Kidney (tissue), 14 donors: ENCODE data around the gene MADD. TPM values are rescaled to one million over a fixed set of nuclear protein-coding genes. Genes with fewer than 3 reads are reported as not detected.

ENCODE experiments used
- DNase-seq, 5 donors: peaks; one replicate each; pipeline ENCODE4 v3.0.0-alpha.2; 2013 to 2020
- FAIRE-seq: peaks from 2 replicates; lab custom pipeline; 2012; peaks lifted over from hg19 to GRCh38; lab: Jason Lieb, UNC
- H3K27ac ChIP-seq, 2 donors: one replicate each; pipeline ENCODE4 v1.7.0; 2013; ENCODE audit warnings: low read depth in 2 of 2, low read length in 2 of 2, inconsistent platforms in 1 of 2
- H3K27me3 ChIP-seq: one replicate; pipeline ENCODE4 v1.7.1; 2013; ENCODE audit warnings: low read length, inconsistent platforms; ENCODE audit not compliant: control insufficient read depth, insufficient read depth
- H3K36me3 ChIP-seq, 3 donors: one replicate each; pipeline versions ENCODE4 v1.7.0 to v1.7.1; 2013; ENCODE audit warnings: low read length in 3 of 3, control low read depth in 1 of 3, inconsistent platforms in 1 of 3; ENCODE audit not compliant: insufficient read depth in 3 of 3, control insufficient read depth in 2 of 3
- H3K4me1 ChIP-seq, 3 donors: one replicate each; pipeline versions ENCODE4 v1.7.0 to v1.7.1; 2013; ENCODE audit warnings: low read length in 3 of 3, inconsistent platforms in 1 of 3, low read depth in 1 of 3; ENCODE audit not compliant: control insufficient read depth in 2 of 3, insufficient read depth in 2 of 3
- H3K4me3 ChIP-seq, 3 donors: one replicate each; pipeline versions ENCODE4 v1.7.0 to v1.8.1; 2013; ENCODE audit warnings: low read length in 3 of 3, control low read depth in 1 of 3, inconsistent platforms in 1 of 3
- H3K9ac ChIP-seq, 3 donors: one replicate each; pipeline versions ENCODE4 v1.7.0 to v1.7.1; 2013; ENCODE audit warnings: low read length in 3 of 3, control low read depth in 1 of 3, inconsistent platforms in 1 of 3
- H3K9me3 ChIP-seq, 3 donors: one replicate each; pipeline versions ENCODE4 v1.7.0 to v1.7.1; 2013; ENCODE audit warnings: low read length in 3 of 3, control low read depth in 1 of 3, inconsistent platforms in 1 of 3; ENCODE audit not compliant: control insufficient read depth in 2 of 3, insufficient read depth in 1 of 3
- CTCF ChIP-seq: IDR thresholded peaks from 3 replicates; pipeline ENCODE4 v1.5.1; 2012; ENCODE audit warnings: mild to moderate bottlenecking, moderate library complexity, borderline replicate concordance; ENCODE audit not compliant: insufficient read depth; ENCODE audit errors: extremely low read depth
- intact Hi-C: fragments of 100-400 bp; cut with DNase I; formaldehyde crosslinking; loops from one replicate; pipeline ENCODE4 v1.11.1; 2022
- polyA plus RNA-seq: library from polyadenylated mRNA; stranded (reverse); fragments of 350-450 nt; fragmentation: Illumina TruSeq; extraction: RNeasy Lipid Tissue Mini Kit (QIAGEN cat#74804); gene quantifications from one replicate; pipeline ENCODE4 v1.2.3, GENCODE V29; 2014; ENCODE audit warnings: low read depth, low replicate concordance; ENCODE audit not compliant: insufficient read depth
- total RNA-seq: library from RNA; stranded (reverse); fragmentation: NEBNext Ultra II Directional; extraction: Animal tissue kit (Norgen Biotek cat#: 25700); gene quantifications from one replicate; pipeline ENCODE4 v1.2.1, GENCODE V29; 2021
- donor health status: control.
- donor health status: control.
- donor health status: control.
- donor health status: control.
- donor health status: control.
- donor health status: DM: yes; HTN: yes; CAD: no.
- donor health status: Normal renal cell carcinoma (clear cell type).

Gene MADD
- total and polyA plus RNA-seq, 2 donors from 2014 or later = 19.0 to 39.2 TPM

- Histone ChIP-seq H3K9ac (no peak overlapping the region), H3K27me3 (no peaks in the 10 kb centered on the region), H3K9me3 (no peaks in the 10 kb centered on the region), H3K36me3 (peaks cover 2 to 60% (median 26%) of the 10 kb centered on the region in 3 donors), H3K4me3 (no peak overlapping the region), H3K27ac (no peak overlapping the region), H3K4me1 (no peaks in the 10 kb centered on the region)
- no peak for TF ChIP-seq CTCF
- no peak for FAIRE-seq
- no peak for DNase-seq
- intact Hi-C loops = no loop called here
Measured at GRCh38 chr11:47325271-47326041, 55.5 kb downstream of the MADD start.

- H3K36me3 ChIP-seq = peaks cover 2 to 57% (median 26%) of the 10 kb centered on the region in 3 donors
- FAIRE-seq (no peak), DNase-seq (no peak)
- TF ChIP-seq CTCF = no peak
- no peaks in the 10 kb centered on the region for H3K4me1 ChIP-seq
- H3K9me3 ChIP-seq = no peaks in the 10 kb centered on the region
- no peak overlapping the region for H3K27ac ChIP-seq
- H3K9ac ChIP-seq = no peak overlapping the region
- no peaks in the 10 kb centered on the region for H3K27me3 ChIP-seq
- no peak overlapping the region for H3K4me3 ChIP-seq
- intact Hi-C loops = no loop called here
Measured at GRCh38 chr11:47326198-47326597, 56.3 kb downstream of the MADD start.

GRCh38 chr11:47327025-47327424 is 57.1 kb downstream of the MADD start:
- no peak for DNase-seq
- no peaks in the 10 kb centered on the region for H3K9me3 ChIP-seq
- no peak overlapping the region for H3K4me3 ChIP-seq
- H3K27me3 ChIP-seq = no peaks in the 10 kb centered on the region
- no peak for TF ChIP-seq CTCF
- H3K4me1 ChIP-seq = no peaks in the 10 kb centered on the region
- H3K27ac ChIP-seq = no peak overlapping the region
- H3K9ac ChIP-seq = no peak overlapping the region
- peaks cover under 1 to 48% (median 23%) of the 10 kb centered on the region in 3 donors for H3K36me3 ChIP-seq
- FAIRE-seq = no peak
- intact Hi-C loops = no loop called here
